Loucy (cell line): ENCODE data around the gene NTHL1.

ENCODE experiments used
- CTCF ChIP-seq: fragments of 200-600 bp; sonication (generic); conservative IDR thresholded peaks from 2 replicates; pipeline ENCODE4 v1.5.1; 2014; ENCODE audit warnings: mild to moderate bottlenecking, antibody characterized with exemption, low read length
- EZH2phosphoT487 ChIP-seq: fragments of 200-600 bp; IDR thresholded peaks from 2 replicates; pipeline ENCODE4 v1.6.1; 2018; ENCODE audit warnings: antibody characterized with exemption, mild to moderate bottlenecking, moderate library complexity, borderline replicate concordance

- TF ChIP-seq CTCF (no peak), EZH2phosphoT487 (no peak)
Observed at GRCh38 chr16:2058872-2059271, 11.2 kb upstream of the NTHL1 start.
